Activated naive CD4-positive, alpha-beta T cell treated with anti-CD3 and anti-CD28 coated beads, Interleukin-2, amount 50 U/mL, for 72 hours (primary cell): ENCODE results near the gene ITGB3BP. TPM values are rescaled to one million over a fixed set of nuclear protein-coding genes. Genes with fewer than 3 reads are reported as not detected.
A peak's percentile ranks its signal among the peaks of the same experiment; 100 is the strongest.

Experiments used
- ATAC-seq, 2 donors: fragments of 150-1000 bp; cut with Tn5 transposase; 2 replicates each; pipeline ENCODE4 v1.10.0; 2021; ENCODE audit warnings: mild to moderate bottlenecking in 2 of 2, moderate library complexity in 2 of 2
- DNase-seq, 2 donors: peaks; one replicate each; pipeline ENCODE4 v3.0.0; 2021 to 2022; ENCODE audit warnings: low spot score in 2 of 2
- H3K27ac Mint-ChIP-seq, 2 donors: one replicate each; pipeline ENCODE4 v1.8.0; 2022; ENCODE audit warnings: mild to moderate bottlenecking in 2 of 2, mixed read lengths in 2 of 2
- H3K36me3 Mint-ChIP-seq, 2 donors: one replicate each; pipeline ENCODE4 v1.8.0; 2022; ENCODE audit warnings: mixed read lengths in 2 of 2
- H3K9me3 Mint-ChIP-seq, 2 donors: one replicate each; pipeline ENCODE4 v1.8.0; 2022; ENCODE audit warnings: mixed read lengths in 2 of 2
- total RNA-seq, 2 donors: library from RNA; stranded (reverse); gene quantifications; one replicate each; pipeline ENCODE4 v1.2.3, GENCODE V29; 2022

ITGB3BP gene
- total RNA-seq, 2 donors from 2014 or later, result 45.7 to 74.3 TPM

- no peaks in the 10 kb centered on the region for H3K9me3 Mint-ChIP-seq
- DNase-seq (no peak), ATAC-seq (no peak)
- no peak overlapping the region for H3K27ac Mint-ChIP-seq
- peaks cover 0 to 10% of the 10 kb centered on the region in 2 donors for H3K36me3 Mint-ChIP-seq
Observed at GRCh38 chr1:63405021-63405420, 118.0 kb downstream of the ITGB3BP start.

- Mint-ChIP-seq H3K9me3 (no peaks in the 10 kb centered on the region), H3K27ac (no peak overlapping the region), H3K36me3 (peaks cover 4 to 6% of the 10 kb centered on the region in 2 donors)
- DNase-seq (no peak), ATAC-seq (peak; percentile 40)
Observed at GRCh38 chr1:63403386-63403785, 119.6 kb downstream of the ITGB3BP start.

GRCh38 chr1:63401945-63402344 is 121.1 kb downstream of the ITGB3BP start:
- Mint-ChIP-seq H3K36me3 (peaks cover 0 to 4% of the 10 kb centered on the region in 2 donors), H3K9me3 (no peaks in the 10 kb centered on the region), H3K27ac (no peak overlapping the region)
- DNase-seq, result no peak
- ATAC-seq, result no peak

Other genes starting within 250 kb of the ITGB3BP start
- gene FOXD3, start 200.7 kb downstream of the ITGB3BP start, total RNA-seq, result not detected
- gene ALG6, start 155.6 kb downstream of the ITGB3BP start, total RNA-seq, result 10 to 100 TPM; 19.8 to 21.1 TPM
- gene EFCAB7, start 300 bp upstream of the ITGB3BP start, total RNA-seq, result 10 to 100 TPM in 1 of 2 donors, 1 to 10 TPM in 1; 8.4 to 18.7 TPM
- gene PGM1, start 70.2 kb upstream of the ITGB3BP start, total RNA-seq, result 10 to 100 TPM; 14.0 to 52.1 TPM